PFSK-1 (cell line): Measurements from ENCODE around the gene GPR39.

Experiments
- FOXP2 ChIP-seq: optimal IDR thresholded peaks from 2 replicates; pipeline ENCODE3; 2011; ENCODE audit warnings: borderline replicate concordance, control low read depth, inconsistent platforms; ENCODE audit not compliant: insufficient read depth; ENCODE audit errors: extremely low read length, extremely low read depth
- POLR2AphosphoS5 ChIP-seq: IDR thresholded peaks from 2 replicates; pipeline ENCODE4 v1.6.1; 2012; ENCODE audit warnings: low read depth, mild to moderate bottlenecking, control low read depth, low read length, moderate library complexity
- SIN3A ChIP-seq: IDR thresholded peaks from 2 replicates; pipeline ENCODE4 v1.6.1; 2012; ENCODE audit warnings: mild to moderate bottlenecking, low read length, moderate library complexity, borderline replicate concordance; ENCODE audit not compliant: insufficient read depth
- TAF1 ChIP-seq: IDR thresholded peaks from 2 replicates; pipeline ENCODE4 v1.6.1; 2012; ENCODE audit warnings: low read length, control low read depth, borderline replicate concordance; ENCODE audit not compliant: insufficient read depth
- TF ChIP-seq, protein P1 (sequence below), 2 experiments: IDR thresholded peaks; 2 replicates each; pipeline versions ENCODE4 v1.6.1 to v1.8.0; 2011 to 2012; ENCODE audit warnings: low read depth in 2 of 2, low read length in 2 of 2, control low read depth in 1 of 2, inconsistent platforms in 1 of 2, mild to moderate bottlenecking in 1 of 2, moderate library complexity in 1 of 2; ENCODE audit not compliant: insufficient read depth in 1 of 2

- TF ChIP-seq POLR2AphosphoS5 (no peak), TAF1 (no peak), SIN3A (no peak), FOXP2 (no peak)
- TF ChIP-seq, protein P1, sequence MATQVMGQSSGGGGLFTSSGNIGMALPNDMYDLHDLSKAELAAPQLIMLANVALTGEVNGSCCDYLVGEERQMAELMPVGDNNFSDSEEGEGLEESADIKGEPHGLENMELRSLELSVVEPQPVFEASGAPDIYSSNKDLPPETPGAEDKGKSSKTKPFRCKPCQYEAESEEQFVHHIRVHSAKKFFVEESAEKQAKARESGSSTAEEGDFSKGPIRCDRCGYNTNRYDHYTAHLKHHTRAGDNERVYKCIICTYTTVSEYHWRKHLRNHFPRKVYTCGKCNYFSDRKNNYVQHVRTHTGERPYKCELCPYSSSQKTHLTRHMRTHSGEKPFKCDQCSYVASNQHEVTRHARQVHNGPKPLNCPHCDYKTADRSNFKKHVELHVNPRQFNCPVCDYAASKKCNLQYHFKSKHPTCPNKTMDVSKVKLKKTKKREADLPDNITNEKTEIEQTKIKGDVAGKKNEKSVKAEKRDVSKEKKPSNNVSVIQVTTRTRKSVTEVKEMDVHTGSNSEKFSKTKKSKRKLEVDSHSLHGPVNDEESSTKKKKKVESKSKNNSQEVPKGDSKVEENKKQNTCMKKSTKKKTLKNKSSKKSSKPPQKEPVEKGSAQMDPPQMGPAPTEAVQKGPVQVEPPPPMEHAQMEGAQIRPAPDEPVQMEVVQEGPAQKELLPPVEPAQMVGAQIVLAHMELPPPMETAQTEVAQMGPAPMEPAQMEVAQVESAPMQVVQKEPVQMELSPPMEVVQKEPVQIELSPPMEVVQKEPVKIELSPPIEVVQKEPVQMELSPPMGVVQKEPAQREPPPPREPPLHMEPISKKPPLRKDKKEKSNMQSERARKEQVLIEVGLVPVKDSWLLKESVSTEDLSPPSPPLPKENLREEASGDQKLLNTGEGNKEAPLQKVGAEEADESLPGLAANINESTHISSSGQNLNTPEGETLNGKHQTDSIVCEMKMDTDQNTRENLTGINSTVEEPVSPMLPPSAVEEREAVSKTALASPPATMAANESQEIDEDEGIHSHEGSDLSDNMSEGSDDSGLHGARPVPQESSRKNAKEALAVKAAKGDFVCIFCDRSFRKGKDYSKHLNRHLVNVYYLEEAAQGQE (IDR thresholded peaks at IDR 0.05; ENCODE audit: insufficient read depth in 1 of 2, low read depth in 2 of 2, low read length in 2 of 2) = no peak
Observed at GRCh38 chr2:132599556-132599955, 183.0 kb downstream of the GPR39 start.
